GM12878 (cell line): ENCODE measurements around the gene ROR2. TPM values are rescaled to one million over a fixed set of nuclear protein-coding genes. Genes with fewer than 3 reads are reported as not detected.

ENCODE experiments used
- ATAC-seq: fragments of 200-7000 bp; cut with Tn5 transposase; 3 replicates; pipeline ENCODE4 v1.9.1; 2020; ENCODE audit warnings: mild to moderate bottlenecking, moderate library complexity
- BruUV-seq: library from RNA; stranded (reverse); fragments of 400-500 nt; replicated peaks from 2 replicates; lab custom pipeline; 2021; lab: Mats Ljungman, UMichigan
- CTCF ChIA-PET: fragments of 300-600 bp; sonication (Branson Sonifier 250); formaldehyde crosslinking; extraction: SDS; loops from one replicate; lab custom pipeline; 2021; ENCODE audit warnings: inconsistent platforms; lab: Yijun Ruan, JAX
- POLR2A ChIA-PET: fragments of 350-600 bp; formaldehyde crosslinking; extraction: SDS; loops from one replicate; lab custom pipeline; 2021; ENCODE audit warnings: inconsistent platforms; lab: Charles Lee
- RAD21 ChIA-PET: fragments of 300-600 bp; sonication (Branson Sonifier 250); formaldehyde crosslinking; loops from one replicate; lab custom pipeline; 2023; ENCODE audit warnings: antibody characterized with exemption; ENCODE audit not compliant: unreplicated experiment; lab: Charles Lee
- SMC1A ChIA-PET: fragments of 300-600 bp; sonication (Branson Sonifier 250); formaldehyde crosslinking; loops from one replicate; lab custom pipeline; 2023; ENCODE audit not compliant: unreplicated experiment, uncharacterized antibody; lab: Charles Lee
- DNase-seq: peaks from one replicate; pipeline ENCODE4 v3.0.0-alpha.2; 2011; ENCODE audit warnings: low read depth, low spot score
- FAIRE-seq: peaks from 3 replicates; lab custom pipeline; 2011; peaks lifted over from hg19 to GRCh38; lab: Jason Lieb, UNC
- H2AFZ ChIP-seq: 2 replicates; pipeline ENCODE4 v1.6.0; 2011; ENCODE audit warnings: low read depth, low read length, control low read depth; ENCODE audit not compliant: control insufficient read depth
- H3K27ac ChIP-seq: 2 replicates; pipeline ENCODE4 v1.5.1; 2011; ENCODE audit warnings: control low read depth; ENCODE audit not compliant: control insufficient read depth, insufficient read depth
- H3K27me3 ChIP-seq, 2 experiments: replicated peaks in 1 of 2; 2 replicates each; pipeline versions ENCODE4 v1.6.0 to v1.6.1; 2011; ENCODE audit warnings: low read length in 1 of 2; ENCODE audit not compliant: control insufficient read depth in 2 of 2, insufficient read depth in 2 of 2
- H3K36me3 ChIP-seq, 2 experiments: 2 replicates each; pipeline ENCODE4 v1.5.1; 2011; ENCODE audit warnings: low read length in 1 of 2; ENCODE audit not compliant: control insufficient read depth in 2 of 2, insufficient read depth in 2 of 2
- H3K4me1 ChIP-seq: 2 replicates; pipeline ENCODE4 v1.6.1; 2011; ENCODE audit warnings: mild to moderate bottlenecking, low read length, moderate library complexity, mixed read lengths; ENCODE audit not compliant: control insufficient read depth, insufficient read depth
- H3K4me2 ChIP-seq: 2 replicates; pipeline ENCODE4 v1.6.0; 2011; ENCODE audit warnings: control low read depth; ENCODE audit not compliant: control insufficient read depth, insufficient read depth
- H3K4me3 ChIP-seq: fragments of 200-600 bp; sonication (generic); 2 replicates; pipeline ENCODE4 v1.5.1; 2016
- H3K79me2 ChIP-seq: 2 replicates; pipeline ENCODE4 v1.6.0; 2011; ENCODE audit warnings: low read length; ENCODE audit not compliant: control insufficient read depth, insufficient read depth
- H3K9ac ChIP-seq: 2 replicates; pipeline ENCODE4 v1.8.0; 2011; ENCODE audit warnings: low read length, control low read depth, mixed read lengths; ENCODE audit not compliant: control insufficient read depth, insufficient read depth
- H3K9me3 ChIP-seq: replicated peaks from 3 replicates; pipeline ENCODE4 v1.5.1; 2011; ENCODE audit warnings: mild to moderate bottlenecking, low read length; ENCODE audit not compliant: control insufficient read depth, insufficient read depth
- H4K20me1 ChIP-seq: 2 replicates; pipeline ENCODE4 v1.6.0; 2011; ENCODE audit not compliant: control insufficient read depth, insufficient read depth
- NR2F1 ChIP-seq: fragments of 450-650 bp; conservative IDR thresholded peaks from 2 replicates; pipeline ENCODE4 v1.6.1; 2017; ENCODE audit warnings: mild to moderate bottlenecking
- PRDM15 ChIP-seq: fragments of 450-650 bp; formaldehyde crosslinking; IDR thresholded peaks from 2 replicates; pipeline ENCODE4 v1.4.0; 2020; ENCODE audit warnings: mild to moderate bottlenecking, moderate library complexity
- RBBP5 ChIP-seq: fragments of 200-600 bp; sonication (generic); conservative IDR thresholded peaks from 2 replicates; pipeline ENCODE4 v1.6.1; 2016
- YY1 ChIP-seq: IDR thresholded peaks from 2 replicates; pipeline ENCODE4 v1.6.1; 2011; ENCODE audit warnings: low read depth, mild to moderate bottlenecking, low read length
- ZBTB40 ChIP-seq: fragments of 450-650 bp; IDR thresholded peaks from 2 replicates; pipeline ENCODE4 v1.6.1; 2016; ENCODE audit warnings: mild to moderate bottlenecking, moderate library complexity, borderline replicate concordance
- WGBS: methylation state at CpG from one replicate; pipeline ENCODE4 v1.1.6; 2016; ENCODE audit warnings: low lambda C conversion rate; ENCODE audit not compliant: insufficient replicate concordance, insufficient coverage; ENCODE audit errors: missing lambda C conversion rate; 5-methylcytosine and 5-hydroxymethylcytosine counted together
- in situ Hi-C: fragments of 300-500 bp; cut with MboI; formaldehyde crosslinking; loops from 9 replicates; pipeline ENCODE4 v1.14.3; 2018; ENCODE audit warnings: mixed read lengths
- intact Hi-C: fragments of 100-400 bp; cut with micrococcal nuclease; formaldehyde crosslinking; loops from one replicate; pipeline ENCODE4 v1.14.2; 2022; ENCODE audit not compliant: unreplicated experiment
- polyA plus RNA-seq, 11 experiments: library from polyadenylated mRNA; depleted of rRNA in 4 of 11; unstranded in 6 of 11; stranded (reverse) in 5 of 11; fragments of >200 nt; fragmentation: Nextera tagmentation in 4 of 11; fragmentation: Illumina TruSeq in 1 of 11; extraction: Ambion mirVana in 4 of 11; extraction: Trizol in 1 of 11; gene quantifications; 1 replicate in 1 of 11; 2 replicates in 10 of 11; pipeline versions ENCODE4 v1.2.1 to v1.2.3, GENCODE V29; 2011 to 2016; ENCODE audit warnings: inconsistent platforms in 2 of 11, missing spikeins in 2 of 11, low read depth in 1 of 11
- total RNA-seq, 4 experiments: library from RNA; depleted of rRNA in 3 of 4; stranded (reverse); fragments of >200 nt in 3 of 4; fragmentation: Illumina TruSeq in 1 of 4; extraction: Trizol in 1 of 4; gene quantifications; 2 replicates each; pipeline versions ENCODE4 v1.2.1 to v1.2.3, GENCODE V29; 2013 to 2021

ROR2 gene
- total and polyA plus RNA-seq, 10 of the 15 experiments (the other 5 are each of a cell fraction or from before 2014, with no cell fraction given), result 0.03 to 0.05 TPM; not detected in 8

- H2AFZ ChIP-seq, result no peak overlapping the region
- no peaks in the 10 kb centered on the region for H3K79me2 ChIP-seq
- H4K20me1 ChIP-seq, result no peaks in the 10 kb centered on the region
- TF ChIP-seq RBBP5 (no peak), NR2F1 (no peak), PRDM15 (CRISPR knock-in tag) (no peak), ZBTB40 (no peak), YY1 (no peak)
- TF ChIP-seq, all 136 proteins: peak for 0
- H3K4me3 ChIP-seq, result no peak overlapping the region
- no peak overlapping the region for H3K9ac ChIP-seq
- FAIRE-seq (no peak), DNase-seq (no peak), ATAC-seq (no peak)
- H3K36me3 ChIP-seq, result no peaks in the 10 kb centered on the region
- in situ Hi-C loops (no loop called here), intact Hi-C loops (no loop called here)
- ChIA-PET POLR2A (no interaction called here), SMC1A (no interaction called here), RAD21 (no interaction called here), CTCF (no interaction called here)
- H3K27me3 ChIP-seq, result peaks cover 0 to 2% of the 10 kb centered on the region in 2 experiments; a peak in 1 of 4 replicates
- H3K9me3 ChIP-seq, result no peaks in the 10 kb centered on the region
- 77% methylated on average over 5 of the region's 5 CpGs for WGBS
- BruUV-seq, result no TSS peak
- H3K4me2 ChIP-seq, result no peak overlapping the region
- no peak overlapping the region for H3K27ac ChIP-seq
- H3K4me1 ChIP-seq, result no peaks in the 10 kb centered on the region
Observed at GRCh38 chr9:91572811-91573210, 377.2 kb downstream of the ROR2 start.
